ENCODE data around the gene NRG2. TPM values are rescaled to one million over a fixed set of nuclear protein-coding genes. Genes with fewer than 3 reads are reported as not detected.

NRG2 gene
- total RNA-seq, 2 experiments from 2014 or later = 0.11 to 0.14 TPM

GRCh38 chr5:139844472-139845145 lies 198.5 kb downstream of the NRG2 start:
- Mint-ChIP-seq H3K4me1 (peaks cover 7% of the 10 kb centered on the region), H3K4me3 (no peak overlapping the region), H3K36me3 (ENCODE audit: low read depth) (no peaks in the 10 kb centered on the region), H3K27me3 (peaks cover 24% of the 10 kb centered on the region), H3K9me3 (ENCODE audit: low read depth) (no peaks in the 10 kb centered on the region), H3K27ac (no peak overlapping the region)
- ChIA-PET POLR2A (no interaction called here), CTCF (interaction anchor here (1.0 to 3.1 kb wide), 6 partner anchors 52 to 136 kb away, joined by 3 to 42 read pairs (median 6); no protein-coding TSS in a partner anchor)
- peak; percentile 88 for DNase-seq
- peak; percentile 47 for ATAC-seq
- intact Hi-C loops (cut with DNase I, micrococcal nuclease) = loop anchor here (1.0 to 10.0 kb wide), 4 partner anchors 57 to 197 kb away; partner anchors contain the start of gene CXXC5 (in 1 of the 2)

GRCh38 chr5:139843991-139844390 lies 199.1 kb downstream of the NRG2 start:
- Mint-ChIP-seq H3K4me1 (peaks cover 7% of the 10 kb centered on the region), H3K4me3 (no peak overlapping the region), H3K36me3 (ENCODE audit: low read depth) (no peaks in the 10 kb centered on the region), H3K27me3 (peaks cover 24% of the 10 kb centered on the region), H3K27ac (no peak overlapping the region), H3K9me3 (ENCODE audit: low read depth) (no peaks in the 10 kb centered on the region)
- ChIA-PET POLR2A (no interaction called here), CTCF (interaction anchor here (0.6 to 3.1 kb wide), 9 partner anchors 45 to 137 kb away, joined by 3 to 42 read pairs (median 3); no protein-coding TSS in a partner anchor)
- intact Hi-C loops (cut with DNase I, micrococcal nuclease) = loop anchor here (1.0 to 10.0 kb wide), 3 partner anchors 57 to 124 kb away; no protein-coding TSS in a partner anchor
- ATAC-seq (no peak), DNase-seq (no peak)

GRCh38 chr5:139842321-139842720 lies 200.8 kb downstream of the NRG2 start:
- Mint-ChIP-seq H3K4me3 (no peak overlapping the region), H3K27ac (no peak overlapping the region), H3K4me1 (peaks cover 5% of the 10 kb centered on the region), H3K9me3 (ENCODE audit: low read depth) (no peaks in the 10 kb centered on the region), H3K36me3 (ENCODE audit: low read depth) (no peaks in the 10 kb centered on the region), H3K27me3 (peaks cover 24% of the 10 kb centered on the region)
- intact Hi-C loops (cut with DNase I, micrococcal nuclease) = loop anchor here in 1 of 2 experiments (10.0 kb wide), 1 partner anchor 122 kb away; no protein-coding TSS in a partner anchor
- ATAC-seq (no peak), DNase-seq (no peak)
- ChIA-PET POLR2A (no interaction called here), CTCF (interaction anchor here (0.7 to 3.1 kb wide), 6 partner anchors 48 to 338 kb away, joined by 3 to 42 read pairs (median 5); no protein-coding TSS in a partner anchor)

GRCh38 chr5:139841549-139841948 lies 201.6 kb downstream of the NRG2 start:
- no peak for DNase-seq
- no peak for ATAC-seq
- ChIA-PET POLR2A (no interaction called here), CTCF (interaction anchor here (1.2 to 3.1 kb wide), 2 partner anchors 55 to 75 kb away, joined by 3 to 42 read pairs; no protein-coding TSS in a partner anchor)
- Mint-ChIP-seq H3K9me3 (ENCODE audit: low read depth) (no peaks in the 10 kb centered on the region), H3K4me3 (no peak overlapping the region), H3K36me3 (ENCODE audit: low read depth) (no peaks in the 10 kb centered on the region), H3K27me3 (peaks cover 23% of the 10 kb centered on the region), H3K27ac (no peak overlapping the region), H3K4me1 (peaks cover 3% of the 10 kb centered on the region)
- intact Hi-C loops (cut with DNase I, micrococcal nuclease) = loop anchor here in 1 of 2 experiments (10.0 kb wide), 1 partner anchor 123 kb away; no protein-coding TSS in a partner anchor

GRCh38 chr5:139839918-139840317 lies 203.2 kb downstream of the NRG2 start:
- POLR2A ChIA-PET = no interaction called here
- Mint-ChIP-seq H3K9me3 (ENCODE audit: low read depth) (no peaks in the 10 kb centered on the region), H3K27me3 (peaks cover 18% of the 10 kb centered on the region), H3K27ac (no peak overlapping the region), H3K4me1 (peaks cover 3% of the 10 kb centered on the region), H3K36me3 (ENCODE audit: low read depth) (no peaks in the 10 kb centered on the region), H3K4me3 (no peak overlapping the region)
- no peak for ATAC-seq
- intact Hi-C loops (cut with DNase I, micrococcal nuclease) = loop anchor here in 1 of 2 experiments (10.0 kb wide), 1 partner anchor 125 kb away; no protein-coding TSS in a partner anchor
- DNase-seq = no peak
- CTCF ChIA-PET = interaction anchor here (1.0 to 2.4 kb wide), 3 partner anchors 53 to 129 kb away, joined by 3 to 9 read pairs (median 3); no protein-coding TSS in a partner anchor

GRCh38 chr5:139839232-139839815 lies 203.8 kb downstream of the NRG2 start:
- no peak overlapping the region for H3K27ac Mint-ChIP-seq
- CTCF ChIA-PET = interaction anchor here (1.1 to 2.4 kb wide), 3 partner anchors 14 to 129 kb away, joined by 3 to 9 read pairs (median 3); no protein-coding TSS in a partner anchor
- intact Hi-C loops (cut with DNase I, micrococcal nuclease) = no loop called here
- H3K9me3 Mint-ChIP-seq (ENCODE audit: low read depth) = no peaks in the 10 kb centered on the region
- POLR2A ChIA-PET = no interaction called here
- no peak for DNase-seq
- ATAC-seq = no peak
- peaks cover 16% of the 10 kb centered on the region for H3K27me3 Mint-ChIP-seq
- H3K4me1 Mint-ChIP-seq = peaks cover under 1% of the 10 kb centered on the region
- H3K36me3 Mint-ChIP-seq (ENCODE audit: low read depth) = no peaks in the 10 kb centered on the region
- H3K4me3 Mint-ChIP-seq = no peak overlapping the region

- Mint-ChIP-seq H3K9me3 (ENCODE audit: low read depth) (no peaks in the 10 kb centered on the region), H3K4me3 (no peak overlapping the region), H3K36me3 (ENCODE audit: low read depth) (no peaks in the 10 kb centered on the region), H3K27ac (no peak overlapping the region), H3K27me3 (peaks cover 15% of the 10 kb centered on the region), H3K4me1 (no peaks in the 10 kb centered on the region)
- ChIA-PET POLR2A (no interaction called here), CTCF (interaction anchor here (0.7 to 2.4 kb wide), 5 partner anchors 12 to 130 kb away, joined by 3 to 9 read pairs (median 3); no protein-coding TSS in a partner anchor)
- no peak for ATAC-seq
- intact Hi-C loops (cut with DNase I, micrococcal nuclease) = no loop called here
- no peak for DNase-seq
Observed at GRCh38 chr5:139838381-139839197, 204.5 kb downstream of the NRG2 start.

- Mint-ChIP-seq H3K27ac (no peak overlapping the region), H3K27me3 (peaks cover 14% of the 10 kb centered on the region), H3K4me1 (no peaks in the 10 kb centered on the region), H3K9me3 (ENCODE audit: low read depth) (no peaks in the 10 kb centered on the region), H3K36me3 (ENCODE audit: low read depth) (no peaks in the 10 kb centered on the region), H3K4me3 (no peak overlapping the region)
- ATAC-seq (no peak), DNase-seq (no peak)
- intact Hi-C loops (cut with DNase I, micrococcal nuclease) = no loop called here
- ChIA-PET CTCF (interaction anchor here (0.6 to 2.4 kb wide), 4 partner anchors 12 to 51 kb away, joined by 3 to 9 read pairs (median 4); no protein-coding TSS in a partner anchor), POLR2A (no interaction called here)
Observed at GRCh38 chr5:139837711-139838380, 205.3 kb downstream of the NRG2 start.

- CTCF ChIA-PET = interaction anchor here (0.6 to 0.9 kb wide), 2 partner anchors 80 to 130 kb away, joined by 3 to 7 read pairs; no protein-coding TSS in a partner anchor
- Mint-ChIP-seq H3K4me3 (no peak overlapping the region), H3K36me3 (ENCODE audit: low read depth) (no peaks in the 10 kb centered on the region), H3K27me3 (peaks cover 14% of the 10 kb centered on the region), H3K4me1 (no peaks in the 10 kb centered on the region), H3K9me3 (ENCODE audit: low read depth) (no peaks in the 10 kb centered on the region), H3K27ac (no peak overlapping the region)
- intact Hi-C loops (cut with DNase I, micrococcal nuclease) = no loop called here
- ATAC-seq = no peak
- no peak for DNase-seq
- POLR2A ChIA-PET = no interaction called here
Observed at GRCh38 chr5:139836469-139837208, 206.5 kb downstream of the NRG2 start.

- ATAC-seq (no peak), DNase-seq (no peak)
- ChIA-PET CTCF (interaction anchor here (0.6 to 0.9 kb wide), 3 partner anchors 23 to 237 kb away, joined by 3 to 4 read pairs (median 3); no protein-coding TSS in a partner anchor), POLR2A (no interaction called here)
- Mint-ChIP-seq H3K27ac (no peak overlapping the region), H3K36me3 (ENCODE audit: low read depth) (no peaks in the 10 kb centered on the region), H3K27me3 (peaks cover 14% of the 10 kb centered on the region), H3K4me3 (no peak overlapping the region), H3K4me1 (no peaks in the 10 kb centered on the region), H3K9me3 (ENCODE audit: low read depth) (no peaks in the 10 kb centered on the region)
- intact Hi-C loops (cut with DNase I, micrococcal nuclease) = no loop called here
Observed at GRCh38 chr5:139835656-139836055, 207.4 kb downstream of the NRG2 start.
